Measurements from ENCODE around the gene STAM. TPM values are rescaled to one million over a fixed set of nuclear protein-coding genes. Genes with fewer than 3 reads are reported as not detected.

Gene STAM
- total and polyA plus RNA-seq, 10 donors, result 5.6 to 28.6 (median 20.3) TPM

DNA sequence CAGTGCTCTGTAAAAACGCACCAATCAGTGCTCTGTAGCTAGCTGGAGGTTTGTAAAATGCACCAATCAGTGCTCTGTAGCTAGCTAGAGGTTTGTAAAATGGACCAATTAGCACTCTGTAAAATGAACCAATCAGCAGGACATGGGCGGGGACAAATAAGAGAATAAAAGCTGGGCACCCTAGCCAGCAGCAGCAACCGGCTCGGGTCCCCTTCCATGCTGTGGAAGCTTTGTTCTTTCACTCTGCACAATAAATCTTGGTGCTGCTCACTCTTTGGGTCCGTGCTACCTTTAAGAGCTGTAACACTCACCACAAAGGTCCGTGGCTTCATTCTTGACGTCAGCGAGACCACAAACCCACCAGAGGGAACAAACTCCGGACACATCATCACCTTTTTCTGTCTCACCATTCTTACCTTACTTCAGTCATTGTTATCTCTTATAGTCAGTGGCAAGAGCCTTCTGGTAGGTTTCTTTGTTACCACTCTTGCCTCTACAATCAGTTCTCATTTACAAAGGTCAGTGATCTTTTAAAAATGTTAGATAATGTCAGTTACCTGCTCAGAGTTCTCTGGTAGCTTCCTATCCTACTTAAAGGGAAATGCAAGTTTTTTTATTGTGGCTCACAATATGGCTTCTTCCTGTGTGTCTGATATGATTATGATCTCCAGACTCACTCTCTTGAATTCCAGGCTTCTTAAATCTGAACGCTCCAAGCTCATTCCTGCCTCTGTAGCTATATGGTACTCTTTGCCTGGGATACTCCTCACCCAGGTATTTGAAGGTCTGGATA is 4.5 kb downstream of the STAM start:
- Histone ChIP-seq H3K27ac (peak overlapping the region in 4 of 8 donors; percentile 12 to 97 (median 96)), H3K9me3 (peaks cover 0 to 10% (median 9%) of the 10 kb centered on the region in 8 donors), H3K4me1 (peaks cover 22 to 78% (median 45%) of the 10 kb centered on the region in 6 donors), H3K27me3 (replicated peaks in 1 of 7) (no peaks in the 10 kb centered on the region), H3K4me3 (peak overlapping the region in 1 of 8 donors; percentile 14), H3K36me3 (peaks cover 0 to 14% (median 0%) of the 10 kb centered on the region in 6 donors)
- no peak for DNase-seq
- intact Hi-C loops (cut with DNase I; ENCODE audit: low total_unique reads), result no loop called here
- TF ChIP-seq, protein P1, sequence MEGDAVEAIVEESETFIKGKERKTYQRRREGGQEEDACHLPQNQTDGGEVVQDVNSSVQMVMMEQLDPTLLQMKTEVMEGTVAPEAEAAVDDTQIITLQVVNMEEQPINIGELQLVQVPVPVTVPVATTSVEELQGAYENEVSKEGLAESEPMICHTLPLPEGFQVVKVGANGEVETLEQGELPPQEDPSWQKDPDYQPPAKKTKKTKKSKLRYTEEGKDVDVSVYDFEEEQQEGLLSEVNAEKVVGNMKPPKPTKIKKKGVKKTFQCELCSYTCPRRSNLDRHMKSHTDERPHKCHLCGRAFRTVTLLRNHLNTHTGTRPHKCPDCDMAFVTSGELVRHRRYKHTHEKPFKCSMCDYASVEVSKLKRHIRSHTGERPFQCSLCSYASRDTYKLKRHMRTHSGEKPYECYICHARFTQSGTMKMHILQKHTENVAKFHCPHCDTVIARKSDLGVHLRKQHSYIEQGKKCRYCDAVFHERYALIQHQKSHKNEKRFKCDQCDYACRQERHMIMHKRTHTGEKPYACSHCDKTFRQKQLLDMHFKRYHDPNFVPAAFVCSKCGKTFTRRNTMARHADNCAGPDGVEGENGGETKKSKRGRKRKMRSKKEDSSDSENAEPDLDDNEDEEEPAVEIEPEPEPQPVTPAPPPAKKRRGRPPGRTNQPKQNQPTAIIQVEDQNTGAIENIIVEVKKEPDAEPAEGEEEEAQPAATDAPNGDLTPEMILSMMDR (IDR thresholded peaks at IDR 0.05 in 8 of 11, conservative IDR thresholded peaks at IDR 0.05 in 3 of 11), result no peak
- TF ChIP-seq POLR2A (IDR thresholded peaks at IDR 0.05), result no peak
- TF ChIP-seq POLR2AphosphoS5 (IDR thresholded peaks at IDR 0.05), result peak in 1 of 3 donors; percentile 53
- 63 to 76% (median 70%) methylated on average over 10 of the region's 10 CpGs for WGBS, 5 donors

- H3K4me3 ChIP-seq, result no peak overlapping the region
- TF ChIP-seq, protein P1 (IDR thresholded peaks at IDR 0.05 in 8 of 11, conservative IDR thresholded peaks at IDR 0.05 in 3 of 11), result no peak
- no peak for TF ChIP-seq POLR2AphosphoS5 (IDR thresholded peaks at IDR 0.05)
- no peak for TF ChIP-seq POLR2A (IDR thresholded peaks at IDR 0.05)
- WGBS, 5 donors, result 85 to 94% (median 91%) methylated on average over 4 of the region's 4 CpGs
- H3K27me3 ChIP-seq (replicated peaks in 1 of 7), result no peaks in the 10 kb centered on the region
- peaks cover 22 to 80% (median 45%) of the 10 kb centered on the region in 6 donors for H3K4me1 ChIP-seq
- intact Hi-C loops (cut with DNase I; ENCODE audit: low total_unique reads), result no loop called here
- H3K36me3 ChIP-seq, result peaks cover 0 to 17% (median 0%) of the 10 kb centered on the region in 6 donors
- DNase-seq, result no peak
- H3K9me3 ChIP-seq, result peaks cover 0 to 16% (median 13%) of the 10 kb centered on the region in 8 donors
- H3K27ac ChIP-seq, result peak overlapping the region in 3 of 8 donors; percentile 95 to 97 (median 96)
Measured at GRCh38 chr10:17649052-17649451, 5.1 kb downstream of the STAM start.

- Histone ChIP-seq H3K4me3 (no peak overlapping the region), H3K9me3 (peaks cover 0 to 16% (median 13%) of the 10 kb centered on the region in 8 donors), H3K4me1 (peaks cover 21 to 80% (median 44%) of the 10 kb centered on the region in 6 donors), H3K27ac (no peak overlapping the region), H3K36me3 (peaks cover 0 to 17% (median 0%) of the 10 kb centered on the region in 6 donors), H3K27me3 (replicated peaks in 1 of 7) (no peaks in the 10 kb centered on the region)
- WGBS, 5 donors, result 93 to 98% (median 95%) methylated on average over 2 of the region's 2 CpGs
- TF ChIP-seq, protein P1 (IDR thresholded peaks at IDR 0.05 in 8 of 11, conservative IDR thresholded peaks at IDR 0.05 in 3 of 11), result no peak
- TF ChIP-seq POLR2A (IDR thresholded peaks at IDR 0.05) (no peak), POLR2AphosphoS5 (IDR thresholded peaks at IDR 0.05) (no peak)
- intact Hi-C loops (cut with DNase I; ENCODE audit: low total_unique reads), result no loop called here
- DNase-seq, result no peak
Measured at GRCh38 chr10:17649836-17650235, 5.9 kb downstream of the STAM start.

DNA sequence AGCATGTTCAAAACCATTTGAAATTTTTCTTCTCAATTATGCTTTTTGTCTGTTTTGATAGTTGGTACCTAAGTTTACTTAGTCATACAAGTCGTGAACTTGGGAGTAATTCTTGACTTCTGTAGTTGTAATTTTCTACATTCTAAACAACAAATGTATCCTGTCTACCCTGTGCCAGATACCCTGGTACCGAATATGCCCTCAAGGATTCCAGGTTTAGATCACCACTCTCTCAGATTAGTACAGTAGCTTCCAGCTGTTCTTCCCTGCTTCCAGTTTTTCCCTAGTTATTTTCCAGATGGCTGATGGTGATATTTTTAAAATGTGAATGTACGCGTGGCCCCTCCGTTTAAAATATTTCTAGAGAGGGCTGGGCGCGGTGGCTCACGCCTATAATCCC is 6.5 kb downstream of the STAM start:
- Histone ChIP-seq H3K4me3 (no peak overlapping the region), H3K27ac (no peak overlapping the region), H3K27me3 (replicated peaks in 1 of 7) (no peaks in the 10 kb centered on the region), H3K4me1 (peaks cover 18 to 80% (median 42%) of the 10 kb centered on the region in 6 donors), H3K36me3 (peaks cover 0 to 17% (median 0%) of the 10 kb centered on the region in 6 donors), H3K9me3 (peaks cover 0 to 16% (median 13%) of the 10 kb centered on the region in 8 donors)
- WGBS, 5 donors, result 95 to 98% (median 97%) methylated on average over 8 of the region's 8 CpGs
- TF ChIP-seq POLR2A (IDR thresholded peaks at IDR 0.05) (no peak), POLR2AphosphoS5 (IDR thresholded peaks at IDR 0.05) (no peak)
- TF ChIP-seq, protein P1 (IDR thresholded peaks at IDR 0.05 in 8 of 11, conservative IDR thresholded peaks at IDR 0.05 in 3 of 11), result no peak
- no peak for DNase-seq
- intact Hi-C loops (cut with DNase I; ENCODE audit: low total_unique reads), result no loop called here

Measured in spleen (tissue), 11 donors.